Measurements from ENCODE around the gene MPHOSPH6. TPM values are rescaled to one million over a fixed set of nuclear protein-coding genes. Genes with fewer than 3 reads are reported as not detected.

Gene MPHOSPH6
- polyA plus RNA-seq, 1 of the 3 experiments (the other 2 are of a cell fraction), result 9.4 TPM

GRCh38 chr16:82137822-82138167 is 32.2 kb downstream of the MPHOSPH6 start:
- Histone ChIP-seq H3K9me3 (no peaks in the 10 kb centered on the region), H3K9ac (no peak overlapping the region), H2AFZ (ENCODE audit: low read depth) (no peak overlapping the region), H3F3A (replicated peaks; ENCODE audit: insufficient read depth) (no peaks in the 10 kb centered on the region), H3K4me2 (no peak overlapping the region), H4K20me1 (ENCODE audit: insufficient read depth) (no peaks in the 10 kb centered on the region), H3K9me2 (no peaks in the 10 kb centered on the region), H3K79me2 (ENCODE audit: insufficient read depth) (no peaks in the 10 kb centered on the region), H3K36me3 (replicated peaks in 1 of 2; ENCODE audit: control insufficient read depth in 1 of 2, insufficient read depth in 2 of 2, low read length in 1 of 2) (peaks cover 0 to 6% of the 10 kb centered on the region in 2 experiments), H3K27ac (ENCODE audit: low read depth in 2 of 2, low read length in 1 of 2) (no peak overlapping the region), H3K4me1 (ENCODE audit: control insufficient read depth in 1 of 2, insufficient read depth in 2 of 2, low read depth in 1 of 2, low read length in 1 of 2) (no peaks in the 10 kb centered on the region), H3K27me3 (ENCODE audit: insufficient read depth) (no peaks in the 10 kb centered on the region), H3K4me3 (ENCODE audit: low read depth in 2 of 2, low read length in 1 of 2) (no peak overlapping the region)
- CTCF ChIA-PET, result interaction anchor here (0.7 kb wide), 1 partner anchor 143 kb away, joined by 3 read pairs; no protein-coding TSS in a partner anchor
- no peak for DNase-seq
- POLR2A ChIA-PET, result no interaction called here
- 87% methylated on average over 3 of the region's 3 CpGs for WGBS (ENCODE audit: low lambda C conversion rate)
- TF ChIP-seq NRF1 (IDR thresholded peaks at IDR 0.05; ENCODE audit: low read depth, low read length) (no peak), RAD21 (IDR thresholded peaks at IDR 0.05; ENCODE audit: low read length) (no peak), PBX3 (IDR thresholded peaks at IDR 0.05) (no peak), RFX5 (IDR thresholded peaks at IDR 0.05; ENCODE audit: low read length) (no peak), MEF2A (IDR thresholded peaks at IDR 0.05; ENCODE audit: borderline replicate concordance, low read depth) (no peak), POLR2AphosphoS5 (IDR thresholded peaks at IDR 0.05; ENCODE audit: low read depth, low read length) (no peak), USF2 (IDR thresholded peaks at IDR 0.05; ENCODE audit: borderline replicate concordance, low read depth, low read length) (no peak), REST (IDR thresholded peaks at IDR 0.05; ENCODE audit: low read depth, low read length) (no peak), FOXJ3 (CRISPR knock-in tag; IDR thresholded peaks at IDR 0.05) (no peak), GABPA (IDR thresholded peaks at IDR 0.05; ENCODE audit: low read depth) (no peak)

GRCh38 chr16:82136956-82137821 is 32.8 kb downstream of the MPHOSPH6 start:
- H3K27ac ChIP-seq (ENCODE audit: low read depth in 2 of 2, low read length in 1 of 2), result no peak overlapping the region
- CTCF ChIA-PET, result no interaction called here
- no peak for TF ChIP-seq EP300 (IDR thresholded peaks at IDR 0.05; ENCODE audit: borderline replicate concordance in 1 of 2, low read depth in 1 of 2, low read length in 1 of 2)
- no peak for TF ChIP-seq REST (IDR thresholded peaks at IDR 0.05; ENCODE audit: low read depth, low read length)
- no peak for TF ChIP-seq EZH2phosphoT487 (IDR thresholded peaks at IDR 0.05; ENCODE audit: borderline replicate concordance, low read depth)
- TF ChIP-seq ELF1 (IDR thresholded peaks at IDR 0.05), result no peak
- TF ChIP-seq RAD21 (IDR thresholded peaks at IDR 0.05; ENCODE audit: low read length), result no peak
- TF ChIP-seq TAF1 (IDR thresholded peaks at IDR 0.05; ENCODE audit: borderline replicate concordance, low read depth, low read length), result no peak
- no peak for TF ChIP-seq NRF1 (IDR thresholded peaks at IDR 0.05; ENCODE audit: low read depth, low read length)
- TF ChIP-seq FOSL2 (IDR thresholded peaks at IDR 0.05; ENCODE audit: borderline replicate concordance, low read depth), result no peak
- no peak for TF ChIP-seq GABPA (IDR thresholded peaks at IDR 0.05; ENCODE audit: low read depth)
- H3K9me3 ChIP-seq, result no peaks in the 10 kb centered on the region
- DNase-seq, result no peak
- no peak overlapping the region for H3K9ac ChIP-seq
- no peaks in the 10 kb centered on the region for H4K20me1 ChIP-seq (ENCODE audit: insufficient read depth)
- no peak overlapping the region; a peak in 1 of 4 replicates for H3K4me3 ChIP-seq (ENCODE audit: low read depth in 2 of 2, low read length in 1 of 2)
- no peak overlapping the region for H3K4me2 ChIP-seq
- H3K27me3 ChIP-seq (ENCODE audit: insufficient read depth), result no peaks in the 10 kb centered on the region
- H3F3A ChIP-seq (replicated peaks; ENCODE audit: insufficient read depth), result no peaks in the 10 kb centered on the region
- H3K9me2 ChIP-seq, result no peaks in the 10 kb centered on the region
- no peak overlapping the region for H2AFZ ChIP-seq (ENCODE audit: low read depth)
- no peaks in the 10 kb centered on the region for H3K4me1 ChIP-seq (ENCODE audit: control insufficient read depth in 1 of 2, insufficient read depth in 2 of 2, low read depth in 1 of 2, low read length in 1 of 2)
- POLR2A ChIA-PET, result no interaction called here
- WGBS (ENCODE audit: low lambda C conversion rate), result 85% methylated on average over 9 of the region's 9 CpGs
- H3K79me2 ChIP-seq (ENCODE audit: insufficient read depth), result no peaks in the 10 kb centered on the region
- H3K36me3 ChIP-seq (replicated peaks in 1 of 2; ENCODE audit: control insufficient read depth in 1 of 2, insufficient read depth in 2 of 2, low read length in 1 of 2), result peaks cover 0 to 6% of the 10 kb centered on the region in 2 experiments

All from SK-N-SH (cell line).